HK-2 (cell line): ENCODE measurements around the gene PGM2.

ENCODE experiments used
- DNase-seq: peaks from one replicate; pipeline ENCODE4 v3.0.0-alpha.2; 2018; ENCODE audit not compliant: unreplicated experiment

Gene PGM2

DNA sequence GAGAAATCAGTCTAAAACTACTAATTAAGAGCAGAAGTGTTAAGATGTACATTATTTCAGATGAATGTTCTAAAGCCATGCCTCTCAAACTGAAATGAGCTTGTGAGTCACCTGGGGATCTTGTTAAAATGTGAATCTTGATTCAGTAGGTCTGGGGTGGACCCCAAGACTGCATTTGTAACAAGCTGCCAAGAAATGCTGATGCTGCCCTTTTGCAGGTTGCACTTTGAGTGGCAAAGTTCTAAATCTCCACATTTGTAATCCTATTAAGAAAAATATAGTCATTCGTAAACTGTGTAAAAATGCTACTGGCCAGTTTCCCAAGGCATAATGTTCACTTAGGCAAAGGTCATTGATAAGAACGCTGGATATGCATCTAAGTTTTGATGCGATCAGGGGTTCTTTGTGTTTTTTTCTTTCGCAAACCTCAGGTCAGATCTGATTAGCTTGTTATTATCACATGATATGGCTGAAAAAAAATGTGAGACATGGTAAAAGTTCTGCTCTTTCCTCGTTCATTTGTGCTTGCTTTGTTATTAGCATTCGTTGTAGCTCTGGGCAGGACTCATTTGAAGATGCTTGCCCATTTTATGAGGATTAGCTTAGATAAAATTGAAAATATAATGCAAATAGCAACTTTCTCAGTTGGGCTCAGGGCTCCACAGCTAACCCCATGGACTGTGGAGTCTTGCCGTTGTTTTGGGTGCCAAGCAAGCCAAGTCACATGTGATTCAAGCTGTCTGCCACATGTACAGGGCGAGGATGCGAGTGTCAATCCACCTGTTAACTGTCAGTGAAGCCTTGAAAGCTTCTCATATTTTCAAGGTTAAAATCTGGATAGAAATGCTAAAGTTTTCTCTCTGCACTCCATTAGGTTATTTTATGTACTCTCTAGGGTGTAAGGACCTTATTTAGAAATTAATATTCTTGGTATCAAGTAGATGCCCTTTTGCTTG, 76.5 kb downstream of the PGM2 start:
- DNase-seq: no peak

DNA sequence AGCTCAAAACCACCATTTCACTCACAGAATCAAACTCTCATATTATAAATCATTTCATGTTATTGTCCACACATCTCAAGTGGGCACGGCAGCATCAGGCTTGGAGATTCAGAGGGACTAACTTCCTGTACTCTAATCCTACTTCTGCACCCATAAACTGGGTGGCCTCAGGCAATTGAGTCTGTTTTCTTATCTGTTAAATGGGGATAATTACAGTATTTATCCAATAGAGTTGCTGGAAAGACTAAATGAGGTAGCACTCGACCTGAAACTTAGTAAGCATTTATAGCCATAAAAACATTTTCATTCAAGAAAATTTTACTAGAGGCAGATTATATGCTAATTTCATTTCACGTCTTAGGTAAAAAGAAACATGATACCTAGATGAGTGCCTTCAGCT, 77.4 kb downstream of the PGM2 start:
- no peak for DNase-seq

DNA sequence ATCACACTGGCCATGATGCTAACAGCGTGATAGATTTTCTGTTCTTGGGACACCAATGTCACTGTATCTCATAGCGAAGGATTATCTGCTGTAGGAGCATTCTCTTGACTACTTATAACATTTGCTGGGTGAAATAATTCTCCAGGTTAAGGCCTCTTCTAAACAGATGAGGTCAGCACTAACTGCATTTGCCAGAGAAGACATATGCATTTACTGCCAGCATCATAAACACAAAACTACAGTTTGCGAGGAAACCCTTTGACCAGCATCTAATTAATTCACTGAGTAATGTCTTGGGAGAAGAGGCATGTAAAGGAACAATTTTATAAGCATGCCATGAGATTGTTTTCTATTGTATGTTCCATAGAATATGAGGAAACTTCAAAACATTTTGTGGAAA, 78.3 kb downstream of the PGM2 start:
- no peak for DNase-seq

GRCh38 chr4:37905533-37906169, 79.2 kb downstream of the PGM2 start:
- no peak for DNase-seq

DNA sequence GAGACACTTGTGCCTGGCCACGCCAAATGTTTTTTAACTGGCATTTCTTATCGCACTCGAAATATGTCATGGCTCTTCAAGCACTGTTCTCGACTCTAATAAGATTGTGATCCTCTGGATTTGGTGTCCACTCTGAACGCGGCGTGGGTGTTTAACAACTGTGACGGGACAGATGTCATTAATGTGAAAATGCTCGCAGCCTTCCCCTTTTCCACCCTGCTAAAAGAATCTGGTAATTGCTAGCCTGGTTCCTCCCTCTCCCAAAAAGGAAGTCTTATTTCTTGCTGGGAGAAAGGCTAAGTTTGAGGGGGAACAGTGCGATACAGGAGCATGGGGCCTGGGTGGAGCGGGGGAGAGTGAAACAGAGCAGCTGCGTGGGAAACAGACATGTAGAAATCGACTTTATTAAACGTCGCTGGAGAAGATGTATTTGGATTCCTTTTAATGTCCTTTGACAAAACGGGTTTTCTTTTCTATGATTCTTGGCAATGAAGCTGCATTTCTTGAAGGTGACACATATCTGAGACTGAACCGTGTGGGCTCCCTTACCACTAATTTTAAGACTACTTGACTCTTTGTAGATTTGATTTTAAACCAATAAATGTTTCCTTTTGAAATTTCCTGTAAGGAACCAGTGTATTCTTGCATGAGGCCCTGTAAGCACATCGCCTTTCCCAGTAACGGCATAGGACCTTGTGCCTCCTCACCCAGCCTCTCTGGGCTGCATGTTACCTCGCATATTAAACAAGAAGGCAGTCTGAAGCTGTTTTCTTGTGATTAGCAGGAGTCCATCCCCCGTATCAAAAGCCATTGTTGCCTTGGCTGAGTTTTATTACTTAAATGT, 82.2 kb downstream of the PGM2 start:
- no peak for DNase-seq

DNA sequence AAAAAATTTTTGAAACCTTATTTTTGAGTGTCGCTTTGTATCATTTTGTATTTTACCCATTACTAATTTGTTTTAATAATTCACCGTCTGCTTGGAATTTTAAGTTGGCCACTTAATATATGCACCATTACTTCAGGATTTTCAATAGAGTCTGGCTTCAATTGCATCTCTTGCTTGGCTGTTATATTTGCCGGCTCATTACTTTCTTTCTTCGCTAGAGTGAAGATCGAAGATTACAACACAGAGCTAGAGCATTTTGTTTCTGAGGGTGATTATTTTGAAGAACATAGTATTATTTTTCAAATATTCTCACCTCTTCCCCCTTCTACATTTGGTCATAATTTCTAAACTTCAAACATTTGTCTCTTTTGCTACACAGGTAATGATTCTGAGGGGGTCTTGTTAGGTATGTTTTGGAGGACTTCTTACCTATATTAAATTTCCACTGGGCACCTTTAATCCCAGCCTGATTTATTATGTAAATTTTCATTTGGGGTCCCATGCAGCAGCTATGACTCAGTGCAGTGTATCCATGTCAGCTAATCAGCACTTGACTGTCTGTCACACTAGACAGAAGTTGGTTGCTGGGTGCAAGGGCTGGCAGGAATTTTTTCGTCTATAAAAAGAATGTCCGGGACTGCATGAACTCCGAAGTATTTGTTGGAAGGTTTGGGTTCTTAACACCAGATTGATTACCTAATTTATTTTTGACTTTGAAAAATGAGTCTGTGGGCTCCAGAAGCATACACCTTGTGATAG, 83.0 kb downstream of the PGM2 start:
- no peak for DNase-seq

GRCh38 chr4:37910091-37910486, 83.6 kb downstream of the PGM2 start:
- no peak for DNase-seq
